CD4-positive, alpha-beta T cell treated with Interleukin-10 for 1 hour (primary cell): Measurements from ENCODE around the gene FAF2.
A peak's percentile ranks its signal among the peaks of the same experiment; 100 is the strongest.
"Not testable (repeated sequence)": the region's sequence is repeated elsewhere in the genome, so short reads cannot be mapped to it uniquely, and the experiment has no call there.

Source experiments
- DNase-seq: peaks from one replicate; pipeline ENCODE4 v3.0.0-alpha.2; 2020

The FAF2 gene, protein sequence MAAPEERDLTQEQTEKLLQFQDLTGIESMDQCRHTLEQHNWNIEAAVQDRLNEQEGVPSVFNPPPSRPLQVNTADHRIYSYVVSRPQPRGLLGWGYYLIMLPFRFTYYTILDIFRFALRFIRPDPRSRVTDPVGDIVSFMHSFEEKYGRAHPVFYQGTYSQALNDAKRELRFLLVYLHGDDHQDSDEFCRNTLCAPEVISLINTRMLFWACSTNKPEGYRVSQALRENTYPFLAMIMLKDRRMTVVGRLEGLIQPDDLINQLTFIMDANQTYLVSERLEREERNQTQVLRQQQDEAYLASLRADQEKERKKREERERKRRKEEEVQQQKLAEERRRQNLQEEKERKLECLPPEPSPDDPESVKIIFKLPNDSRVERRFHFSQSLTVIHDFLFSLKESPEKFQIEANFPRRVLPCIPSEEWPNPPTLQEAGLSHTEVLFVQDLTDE

DNA sequence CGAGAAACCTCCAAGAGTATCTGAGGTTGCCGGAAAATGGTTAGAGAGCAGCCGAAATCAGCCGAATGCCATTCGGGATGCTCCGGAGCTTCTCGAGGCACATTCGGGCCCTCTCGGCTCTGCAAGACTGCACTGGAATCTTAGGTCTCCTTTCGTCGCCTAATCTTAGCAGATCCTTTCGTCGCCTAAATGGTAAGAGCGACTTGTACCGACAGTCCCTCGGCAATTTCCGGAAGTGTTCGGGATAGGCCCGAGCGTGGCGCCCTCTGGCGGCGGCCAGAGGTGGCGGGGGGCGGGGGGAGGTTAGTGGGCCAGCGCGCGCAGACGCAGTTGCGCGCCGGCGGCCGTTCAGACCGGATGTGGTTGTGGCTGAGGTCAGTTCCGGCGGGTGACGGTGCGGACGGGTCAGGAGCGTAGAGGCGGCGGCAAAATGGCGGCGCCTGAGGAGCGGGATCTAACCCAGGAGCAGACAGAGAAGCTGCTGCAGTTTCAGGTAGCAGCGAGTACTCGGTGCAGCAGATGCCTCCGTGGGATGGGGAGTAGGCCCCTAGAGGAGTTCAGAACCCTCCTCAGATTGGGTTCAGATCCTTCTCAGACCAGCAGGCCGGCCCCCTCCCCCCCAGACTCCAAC is at the start of gene FAF2:
Gene FAF2, plus strand, starts transcription at position 408 of the 631 bp plus-strand sequence. Its CDS starts 23 bp downstream, at position 431.
- DNase-seq = peak; percentile 99

DNA sequence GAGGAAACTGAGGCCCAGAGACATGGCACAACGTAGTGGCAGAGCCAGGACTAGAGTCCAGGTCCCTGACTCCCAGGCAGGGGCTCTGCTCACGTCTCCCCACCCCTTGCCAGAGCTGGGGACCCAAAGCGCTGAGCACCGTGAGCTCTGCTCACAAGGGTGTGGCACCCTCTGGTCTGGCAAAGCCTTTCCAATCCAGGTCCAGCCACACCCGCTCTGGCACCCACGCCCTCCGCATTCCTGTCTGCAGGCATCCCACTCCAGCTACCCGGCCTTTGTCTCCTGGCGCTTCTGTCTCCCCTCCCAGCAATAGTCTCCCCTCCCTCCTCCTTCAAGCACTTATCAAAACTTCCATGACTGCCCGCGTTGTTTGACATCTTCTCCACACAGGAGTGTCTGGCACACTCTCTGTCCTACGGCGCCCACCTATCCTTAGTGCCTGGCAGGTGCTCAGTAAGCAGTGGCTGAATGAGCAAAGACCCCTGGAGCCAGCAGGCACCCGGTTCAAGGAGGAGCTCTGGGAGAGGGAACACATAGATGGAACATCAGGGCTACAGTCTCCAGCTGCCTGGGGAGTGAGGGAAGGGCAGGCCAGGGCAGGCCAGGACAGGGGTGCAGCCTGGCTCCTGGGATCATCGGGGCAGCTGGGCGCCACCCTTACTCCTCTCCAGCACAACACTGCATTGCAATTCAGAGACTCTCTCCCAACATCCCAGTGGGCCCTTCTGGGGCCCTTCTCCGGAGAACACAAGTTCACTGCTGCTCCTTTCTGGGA is 47.6 kb upstream of the FAF2 start:
- DNase-seq = no peak

DNA sequence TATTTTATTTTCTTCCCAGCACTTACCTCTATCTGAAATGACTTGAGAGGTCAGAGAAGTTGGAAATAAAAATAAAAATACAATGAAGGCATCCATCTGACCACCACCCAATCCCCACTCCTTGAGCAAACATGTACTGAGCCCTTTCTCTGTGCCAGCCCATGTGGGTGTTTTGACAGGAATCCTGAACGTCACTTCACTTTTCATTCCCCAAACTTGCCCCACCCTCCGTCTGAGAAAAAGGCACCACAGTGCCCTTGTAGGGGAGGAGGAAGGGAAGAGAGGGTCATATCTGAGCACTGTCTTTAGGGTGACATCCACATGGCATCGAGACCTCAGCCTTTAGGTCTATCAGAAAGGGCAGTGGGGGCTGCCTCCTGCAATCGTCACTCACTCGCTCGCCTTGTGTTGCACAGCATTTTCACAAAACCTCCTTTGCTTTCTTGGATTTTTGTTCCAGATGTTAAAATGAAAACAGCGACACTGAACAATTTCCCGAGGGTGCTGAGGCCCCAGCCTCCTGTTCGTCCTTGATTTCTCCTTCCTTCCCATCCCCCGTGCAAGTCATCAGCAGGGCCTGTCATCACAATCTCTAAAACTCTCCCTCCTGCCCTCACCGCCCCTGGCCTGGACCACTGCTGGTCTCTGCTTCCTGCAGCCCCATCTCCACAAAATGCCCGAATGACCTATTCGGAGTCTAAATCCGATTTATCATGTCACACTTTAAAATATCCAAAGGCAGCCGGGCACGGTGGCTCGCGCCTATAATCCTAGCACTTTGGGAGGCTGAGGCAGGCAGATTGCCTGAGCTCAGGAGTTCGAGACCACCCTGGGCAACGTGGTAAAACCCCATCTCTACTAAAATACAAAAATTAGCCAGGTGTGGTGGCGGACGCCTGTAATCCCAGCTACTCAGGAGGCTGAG is 46.6 kb upstream of the FAF2 start:
- DNase-seq = no peak

DNA sequence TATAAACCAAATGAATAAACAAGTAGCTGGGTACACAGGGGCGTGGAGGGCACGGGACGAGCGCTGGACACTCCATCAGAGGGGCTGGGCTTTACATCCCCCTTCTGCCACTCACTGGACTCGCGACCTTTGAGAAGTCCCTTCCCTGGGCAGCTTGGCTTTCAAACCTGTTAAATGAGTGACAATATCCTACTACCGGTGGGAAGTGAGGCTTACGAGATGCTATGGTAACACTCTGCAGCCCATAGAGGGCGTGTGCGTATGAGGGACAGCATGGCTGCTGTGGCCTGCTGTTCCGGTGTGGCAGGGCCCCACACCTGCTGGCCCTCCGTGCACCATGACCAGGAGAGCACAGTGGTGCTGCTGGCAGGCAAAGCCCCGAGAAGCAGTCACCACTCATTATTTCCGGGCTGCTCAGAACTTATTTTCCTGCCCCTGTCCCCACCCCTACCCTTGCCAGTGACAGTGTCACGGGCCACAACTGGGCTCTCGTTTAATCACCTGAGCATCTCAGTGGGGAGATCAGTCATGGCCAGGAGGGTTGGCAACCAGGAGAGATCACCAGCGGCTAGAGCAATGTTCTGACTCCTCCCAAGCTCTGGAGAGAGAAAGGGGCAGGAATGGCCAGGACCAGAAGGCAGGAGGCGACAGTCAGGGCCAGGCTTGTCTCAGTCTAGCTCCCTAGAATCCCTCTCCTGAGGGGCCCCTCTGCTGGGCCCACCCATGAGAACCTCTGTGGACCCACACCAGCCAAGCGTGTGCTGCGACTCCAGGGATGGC is 42.3 kb upstream of the FAF2 start:
- DNase-seq = no peak

- DNase-seq = no peak
Measured at GRCh38 chr5:176406436-176407052, 41.6 kb upstream of the FAF2 start.

DNA sequence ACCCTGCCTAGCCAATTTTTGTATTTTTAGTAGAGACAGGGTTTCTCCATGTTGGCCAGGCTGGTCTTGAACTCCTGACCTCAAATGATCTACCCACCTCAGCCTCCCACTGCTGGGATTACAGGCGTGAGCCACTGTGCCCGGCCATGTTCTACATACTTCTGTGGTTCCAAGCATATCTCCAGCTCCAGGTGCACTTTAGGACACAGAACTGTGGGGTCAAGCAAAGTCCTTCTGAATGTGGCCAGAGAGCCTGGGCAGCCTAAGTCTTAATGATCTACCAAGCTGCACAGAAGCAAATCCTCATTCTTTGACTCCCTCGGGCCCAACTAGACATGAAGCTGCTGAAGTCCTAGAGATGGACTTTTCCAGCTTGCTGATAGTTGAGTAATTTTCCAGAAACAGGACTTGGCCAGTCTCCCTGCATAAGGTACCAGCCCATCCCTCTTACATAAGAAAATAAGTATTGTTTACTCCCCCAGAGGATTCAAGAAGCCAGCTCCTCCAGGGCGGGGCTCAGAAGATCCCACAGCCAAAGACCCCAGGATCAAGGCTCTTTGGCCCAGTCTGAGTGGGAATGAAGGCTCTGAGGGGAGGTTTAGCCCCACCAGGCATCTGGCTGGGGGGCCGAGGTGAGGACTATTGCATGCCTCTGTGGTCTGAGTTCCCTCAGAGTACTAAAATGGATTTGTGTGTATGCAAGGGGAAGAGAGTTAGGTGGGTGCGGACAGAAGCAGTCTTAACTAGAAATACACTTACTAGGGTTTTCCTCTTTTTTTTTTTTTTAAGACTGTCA is 40.5 kb upstream of the FAF2 start:
- DNase-seq = no peak

DNA sequence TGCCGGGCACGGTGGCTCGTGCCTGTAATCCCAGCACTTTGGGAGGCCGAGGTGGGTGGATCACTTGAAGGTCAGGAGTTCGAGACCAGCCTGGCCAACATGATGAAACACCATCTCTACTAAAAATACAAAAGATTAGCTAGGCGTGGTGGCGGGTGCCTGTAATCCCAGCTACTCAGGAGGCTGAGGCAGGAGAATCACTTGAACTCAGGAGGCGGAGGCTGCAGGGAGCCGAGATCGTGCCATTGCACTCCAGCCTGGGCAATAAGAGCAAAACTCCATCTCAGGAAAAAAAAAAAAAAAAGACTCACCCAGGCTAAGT is 40.0 kb upstream of the FAF2 start:
- DNase-seq = not testable (repeated sequence)

GRCh38 chr5:176408590-176408989 is 39.6 kb upstream of the FAF2 start:
- no peak for DNase-seq

DNA sequence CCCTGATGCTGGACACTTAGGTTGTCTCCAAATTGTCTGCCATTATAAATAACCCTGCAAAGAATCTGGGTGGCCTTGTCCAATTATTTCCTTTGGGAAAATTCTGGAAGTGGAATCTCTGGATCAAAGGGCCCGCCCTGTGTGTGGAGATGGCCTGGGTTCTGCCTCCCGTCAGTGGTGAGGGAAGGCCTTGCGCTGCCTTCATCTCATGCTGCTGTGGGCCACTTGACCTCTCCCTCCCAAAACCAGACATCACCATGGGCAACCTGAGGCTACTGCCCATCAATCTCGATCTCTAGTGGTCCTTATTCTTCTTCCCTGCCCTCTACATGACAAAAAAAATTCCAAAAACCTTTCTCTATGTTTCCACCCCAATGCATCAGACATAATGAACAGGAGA is 38.4 kb upstream of the FAF2 start:
- DNase-seq = no peak

GRCh38 chr5:176410486-176411180 is 37.6 kb upstream of the FAF2 start:
- no peak for DNase-seq

GRCh38 chr5:176412517-176413254 is 35.5 kb upstream of the FAF2 start:
- no peak for DNase-seq

DNA sequence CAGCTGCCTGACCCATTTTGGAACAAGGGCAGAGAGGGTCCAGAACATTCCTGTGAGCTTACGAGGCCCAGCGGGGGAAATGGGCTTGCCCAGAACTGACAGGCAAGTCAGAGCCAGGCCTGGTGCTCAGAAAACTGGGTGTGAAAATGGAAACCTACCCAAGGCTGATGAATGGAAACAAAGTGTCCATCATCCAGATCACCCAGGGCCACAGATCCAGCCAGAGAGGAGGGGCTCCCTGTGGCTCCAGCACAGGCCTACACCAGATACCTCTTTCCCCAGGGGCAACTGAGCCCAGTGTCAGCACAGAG is 35.0 kb upstream of the FAF2 start:
- no peak for DNase-seq

- DNase-seq = no peak
Measured at GRCh38 chr5:176413709-176414191, 34.4 kb upstream of the FAF2 start.

DNA sequence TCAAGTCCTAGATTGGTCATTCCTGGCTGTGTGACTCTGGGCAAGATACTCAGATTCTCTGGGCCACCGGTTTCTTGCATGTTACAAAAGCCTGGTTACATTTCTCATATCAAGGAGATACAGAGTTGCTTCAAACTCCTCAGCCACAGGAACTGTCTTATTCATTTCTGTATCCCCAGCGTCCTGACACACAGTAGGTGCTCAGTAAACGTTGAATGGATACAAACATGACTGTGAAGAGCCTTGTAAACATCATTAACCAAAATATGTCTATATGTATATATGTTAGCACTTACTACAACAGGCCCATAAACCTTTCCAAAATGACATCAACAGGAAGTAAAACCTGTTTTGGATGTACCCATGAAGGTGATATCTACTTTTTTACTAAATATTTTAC is 33.5 kb upstream of the FAF2 start:
- no peak for DNase-seq

DNA sequence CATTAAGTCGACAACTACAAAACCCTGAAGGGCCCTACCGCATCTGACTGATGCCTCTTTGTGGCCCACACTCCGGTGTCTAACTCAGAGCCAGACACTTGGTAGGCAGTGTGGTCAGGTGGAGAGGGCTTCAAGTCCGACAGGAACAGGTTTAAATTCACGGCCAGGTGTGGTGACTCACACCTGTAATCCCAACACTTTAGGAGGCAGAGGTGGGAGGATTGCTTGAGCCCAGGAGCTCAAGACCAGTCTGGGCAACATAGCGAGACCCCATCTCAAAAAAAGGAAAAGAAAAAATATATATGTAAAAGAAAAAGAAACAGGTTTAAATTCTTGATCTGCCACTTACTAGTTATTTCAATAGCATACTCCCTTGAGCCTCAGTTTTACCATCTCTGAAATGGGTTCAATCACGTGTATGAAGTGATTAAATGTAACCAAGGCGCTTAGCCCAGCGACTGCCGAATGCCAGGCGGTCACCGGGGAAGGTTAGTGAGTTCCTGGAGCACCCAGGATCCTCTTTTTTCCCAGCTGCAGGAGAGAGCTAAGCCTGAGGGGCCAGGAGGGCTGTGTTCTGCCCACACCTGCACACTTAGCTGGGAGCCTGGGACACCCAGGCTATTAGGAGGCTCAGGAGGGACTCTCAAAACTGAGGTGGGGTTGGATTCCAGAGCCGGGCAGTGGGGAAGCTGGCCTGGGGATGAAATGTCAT is 32.8 kb upstream of the FAF2 start:
- peak; percentile 9 for DNase-seq

GRCh38 chr5:176415952-176416924 is 31.9 kb upstream of the FAF2 start, which contains the start of gene CLTB:
CLTB (minus strand) TSS chr5:176416539; CDS start chr5:176416363, 176 bp downstream.
- DNase-seq = peak; percentile 93

- no peak for DNase-seq
Measured at GRCh38 chr5:176416965-176417364, 31.2 kb upstream of the FAF2 start.
